H9 (cell line): ENCODE data around the gene HAUS7. TPM values are rescaled to one million over a fixed set of nuclear protein-coding genes. Genes with fewer than 3 reads are reported as not detected.

Experiments
- DNase-seq: peaks from one replicate; pipeline ENCODE4 v3.0.0-alpha.2; 2017
- H2AFZ ChIP-seq: one replicate; pipeline ENCODE4 v1.6.1; 2013; ENCODE audit warnings: mild to moderate bottlenecking, low read length, control low read depth, moderate library complexity
- H2AK5ac ChIP-seq: 2 replicates; pipeline ENCODE4 v1.6.1; 2013; ENCODE audit warnings: low read length, control low read depth, mixed read lengths; ENCODE audit not compliant: insufficient read length
- H2BK120ac ChIP-seq: one replicate; pipeline ENCODE4 v1.6.1; 2013; ENCODE audit warnings: low read depth, mild to moderate bottlenecking, low read length, control low read depth, inconsistent platforms; ENCODE audit not compliant: poor library complexity, severe bottlenecking
- H2BK12ac ChIP-seq: 2 replicates; pipeline ENCODE4 v1.6.1; 2013; ENCODE audit warnings: low read length, control low read depth, mixed read lengths, low read depth; ENCODE audit not compliant: insufficient read length
- H2BK15ac ChIP-seq: 2 replicates; pipeline ENCODE4 v1.6.1; 2013; ENCODE audit warnings: low read depth, low read length, control low read depth
- H2BK20ac ChIP-seq: one replicate; pipeline ENCODE4 v1.6.1; 2013; ENCODE audit warnings: low read depth, mild to moderate bottlenecking, low read length, control low read depth, inconsistent platforms; ENCODE audit not compliant: poor library complexity, severe bottlenecking
- H2BK5ac ChIP-seq: 2 replicates; pipeline ENCODE4 v1.6.1; 2013; ENCODE audit warnings: low read length, control low read depth, mixed read lengths; ENCODE audit not compliant: insufficient read length
- H3K14ac ChIP-seq: 2 replicates; pipeline ENCODE4 v1.6.1; 2013; ENCODE audit warnings: low read length, control low read depth; ENCODE audit not compliant: insufficient read depth
- H3K18ac ChIP-seq: 2 replicates; pipeline ENCODE4 v1.6.1; 2013; ENCODE audit warnings: low read depth, mild to moderate bottlenecking, mixed read lengths, low read length, control low read depth; ENCODE audit not compliant: insufficient read length
- H3K23ac ChIP-seq: 2 replicates; pipeline ENCODE4 v1.6.1; 2013; ENCODE audit warnings: low read length, control low read depth, mixed read lengths, low read depth; ENCODE audit not compliant: insufficient read length
- H3K23me2 ChIP-seq: 2 replicates; pipeline ENCODE4 v1.6.1; 2013; ENCODE audit warnings: low read depth, mild to moderate bottlenecking, mixed read lengths, low read length, control low read depth; ENCODE audit not compliant: insufficient read length, poor library complexity, severe bottlenecking
- H3K27ac ChIP-seq: 2 replicates; pipeline ENCODE4 v1.5.1; 2013; ENCODE audit warnings: low read length, control low read depth, mixed read lengths, low read depth; ENCODE audit not compliant: insufficient read length
- H3K27me3 ChIP-seq: 2 replicates; pipeline ENCODE4 v1.6.1; 2013; ENCODE audit warnings: low read length, control low read depth, inconsistent platforms; ENCODE audit not compliant: insufficient read depth
- H3K4ac ChIP-seq: 2 replicates; pipeline ENCODE4 v1.6.1; 2013; ENCODE audit warnings: low read depth, mild to moderate bottlenecking, control low read depth, inconsistent platforms, low read length, moderate library complexity
- H3K4me1 ChIP-seq: 2 replicates; pipeline ENCODE4 v1.6.1; 2013; ENCODE audit warnings: low read length, control low read depth, inconsistent platforms; ENCODE audit not compliant: insufficient read depth
- H3K4me2 ChIP-seq: 2 replicates; pipeline ENCODE4 v1.6.1; 2013; ENCODE audit warnings: low read length, control low read depth, mixed read lengths; ENCODE audit not compliant: insufficient read length, insufficient read depth
- H3K56ac ChIP-seq: 2 replicates; pipeline ENCODE4 v1.6.1; 2013; ENCODE audit warnings: low read depth, mild to moderate bottlenecking, mixed read lengths, low read length, control low read depth; ENCODE audit not compliant: insufficient read length
- H3K79me1 ChIP-seq: 2 replicates; pipeline ENCODE4 v1.6.1; 2013; ENCODE audit warnings: low read depth, mild to moderate bottlenecking, moderate library complexity, low read length, control low read depth, inconsistent platforms; ENCODE audit not compliant: insufficient read depth, poor library complexity, severe bottlenecking
- H3K79me2 ChIP-seq: 2 replicates; pipeline ENCODE4 v1.6.1; 2013; ENCODE audit warnings: low read length, control low read depth, inconsistent platforms; ENCODE audit not compliant: insufficient read depth
- H3K9ac ChIP-seq: 2 replicates; pipeline ENCODE4 v1.6.1; 2013; ENCODE audit warnings: low read length, control low read depth, mixed read lengths; ENCODE audit not compliant: insufficient read length; ENCODE audit errors: extremely low read depth
- H3K9me3 ChIP-seq: one replicate; pipeline ENCODE4 v1.6.1; 2013; ENCODE audit warnings: low read depth, low read length, inconsistent platforms; ENCODE audit not compliant: control insufficient read depth
- H3T11ph ChIP-seq: one replicate; pipeline ENCODE4 v1.6.1; 2013; ENCODE audit warnings: mild to moderate bottlenecking, low read length, control low read depth, inconsistent platforms
- H4K20me1 ChIP-seq: one replicate; pipeline ENCODE4 v1.6.1; 2013; ENCODE audit not compliant: control insufficient read depth, insufficient read length, insufficient read depth
- H4K5ac ChIP-seq: 2 replicates; pipeline ENCODE4 v1.6.1; 2013; ENCODE audit warnings: low read depth, mild to moderate bottlenecking, mixed read lengths, low read length, control low read depth; ENCODE audit not compliant: insufficient read length
- H4K8ac ChIP-seq: replicated peaks from 2 replicates; pipeline ENCODE4 v1.6.1; 2013; ENCODE audit warnings: low read length, control low read depth, mixed read lengths, low read depth; ENCODE audit not compliant: insufficient read length
- H4K91ac ChIP-seq: 2 replicates; pipeline ENCODE4 v1.6.1; 2013; ENCODE audit warnings: low read depth, mild to moderate bottlenecking, moderate library complexity, mixed read lengths, low read length, control low read depth; ENCODE audit not compliant: insufficient read length
- H3K27ac Mint-ChIP-seq, 3 experiments: 2 replicates in 2 of 3; 3 replicates in 1 of 3; pipeline ENCODE4 v1.8.0; 2020 to 2021; ENCODE audit warnings: mixed read lengths in 3 of 3, mild to moderate bottlenecking in 1 of 3, moderate library complexity in 1 of 3
- H3K27me3 Mint-ChIP-seq: 2 replicates; pipeline ENCODE4 v1.8.0; 2021; ENCODE audit warnings: low read depth, mild to moderate bottlenecking, moderate library complexity, mixed read lengths
- H3K36me3 Mint-ChIP-seq, 3 experiments: 2 replicates in 2 of 3; 3 replicates in 1 of 3; pipeline ENCODE4 v1.8.0; 2020 to 2021; ENCODE audit warnings: low read depth in 3 of 3, mixed read lengths in 3 of 3; ENCODE audit not compliant: insufficient read depth in 1 of 3
- H3K4me1 Mint-ChIP-seq, 2 experiments: 2 replicates each; pipeline ENCODE4 v1.8.0; 2020; ENCODE audit warnings: mixed read lengths in 2 of 2
- H3K4me3 Mint-ChIP-seq, 2 experiments: 2 replicates in 1 of 2; 3 replicates in 1 of 2; pipeline ENCODE4 v1.8.0; 2020 to 2021; ENCODE audit warnings: mild to moderate bottlenecking in 2 of 2, mixed read lengths in 2 of 2, moderate library complexity in 1 of 2
- H3K9me3 Mint-ChIP-seq, 2 experiments: 2 replicates in 1 of 2; 3 replicates in 1 of 2; pipeline ENCODE4 v1.8.0; 2020; ENCODE audit warnings: mild to moderate bottlenecking in 2 of 2, mixed read lengths in 2 of 2, moderate library complexity in 1 of 2
- CTCF ChIP-seq: fragments of 200-600 bp; sonication (generic); conservative IDR thresholded peaks from 3 replicates; pipeline ENCODE4 v1.8.0; 2021; ENCODE audit warnings: antibody characterized with exemption, mild to moderate bottlenecking
- WGBS: extraction: QIAGEN DNeasy Blood & Tissue Kit; methylation state at CpG from one replicate; pipeline ENCODE4 v1.1.7; 2013; ENCODE audit warnings: missing lambda C conversion rate, low lambda C conversion rate, mixed read lengths; ENCODE audit not compliant: insufficient read length; ENCODE audit errors: extremely low coverage; 5-methylcytosine and 5-hydroxymethylcytosine counted together
- total RNA-seq: library from RNA; stranded (reverse); gene quantifications from 2 replicates; pipeline ENCODE4 v1.2.1, GENCODE V29; 2021

Gene HAUS7
- total RNA-seq, 1 experiment from 2014 or later = 45.3 TPM

GRCh38 chrX:153409414-153410101 is 60.8 kb downstream of the HAUS7 start:
- Histone ChIP-seq H3K23me2 (no peaks in the 10 kb centered on the region), H4K8ac (no peak overlapping the region), H2BK5ac (no peak overlapping the region), H3K79me1 (no peaks in the 10 kb centered on the region), H4K91ac (no peak overlapping the region), H2BK20ac (no peak overlapping the region), H3K18ac (no peak overlapping the region), H3K4me2 (no peak overlapping the region), H4K20me1 (no peaks in the 10 kb centered on the region), H3K27ac (no peak overlapping the region), H4K5ac (no peak overlapping the region), H3K79me2 (no peaks in the 10 kb centered on the region), H3T11ph (no peak overlapping the region), H3K9ac (no peak overlapping the region), H2BK15ac (no peak overlapping the region), H3K9me3 (peaks cover 29% of the 10 kb centered on the region), H3K4me1 (no peaks in the 10 kb centered on the region), H2AK5ac (no peak overlapping the region), H3K4ac (no peak overlapping the region), H3K27me3 (peaks cover 7% of the 10 kb centered on the region; the same call in 1 of the 2 replicates), H2BK120ac (no peak overlapping the region), H2AFZ (no peak overlapping the region), H2BK12ac (no peak overlapping the region), H3K56ac (no peak overlapping the region), H3K14ac (no peak overlapping the region), H3K23ac (no peak overlapping the region)
- Mint-ChIP-seq H3K27me3 (peaks cover 47% of the 10 kb centered on the region), H3K36me3 (peaks cover 8 to 10% (median 10%) of the 10 kb centered on the region in 3 experiments; a peak in 4 of 7 replicates), H3K27ac (no peak overlapping the region), H3K9me3 (peaks cover 63 to 77% of the 10 kb centered on the region in 2 experiments), H3K4me1 (peaks cover 7 to 8% of the 10 kb centered on the region in 2 experiments; a peak in 2 of 4 replicates), H3K4me3 (no peak overlapping the region)
- WGBS = no CpG with 5 or more reads among the region's 30 CpGs
- DNase-seq = no peak
- no peak for TF ChIP-seq CTCF
